ENCODE measurements around the gene PTPRM. TPM values are rescaled to one million over a fixed set of nuclear protein-coding genes. Genes with fewer than 3 reads are reported as not detected.

Gene PTPRM
- total and polyA plus RNA-seq, 4 donors, result 118 to 160 (median 122) TPM

DNA sequence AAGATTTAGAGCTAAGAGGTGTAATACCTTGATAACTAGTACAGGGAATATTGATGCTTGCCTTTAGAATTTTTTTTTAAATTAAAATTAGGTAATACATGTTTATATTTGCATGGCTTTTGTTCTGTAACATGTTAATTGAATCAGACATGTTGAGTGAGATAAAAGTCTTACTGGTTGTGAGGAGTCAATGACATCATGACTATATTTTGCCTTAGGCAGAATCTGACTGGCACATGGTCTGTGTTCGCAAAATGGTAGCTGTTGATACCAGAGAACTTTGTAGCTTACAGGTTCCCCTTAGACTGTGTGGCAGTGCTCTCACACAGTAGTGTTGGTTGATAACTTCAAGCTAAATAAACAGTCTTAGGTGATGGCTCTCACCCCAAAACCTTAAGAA lies 199.7 kb downstream of the PTPRM start:
- Histone ChIP-seq H3K4me3 (ENCODE audit: low read depth, low read length) (no peak overlapping the region), H3K36me3 (ENCODE audit: control insufficient read depth, insufficient read depth, low read length) (no peaks in the 10 kb centered on the region), H3K27ac (ENCODE audit: low read depth, low read length) (no peak overlapping the region), H3K9me3 (ENCODE audit: control insufficient read depth, insufficient read depth, low read length) (no peaks in the 10 kb centered on the region), H3K4me1 (ENCODE audit: control insufficient read depth, insufficient read depth, low read length) (peaks cover 5% of the 10 kb centered on the region), H3K27me3 (ENCODE audit: control insufficient read depth, insufficient read depth, low read length) (no peaks in the 10 kb centered on the region)
- no peak for DNase-seq (ENCODE audit: low read depth in 4 of 6, low spot score in 6 of 6)
- 100% methylated on average over 1 of the region's 1 CpG for WGBS (ENCODE audit: insufficient coverage)

DNA sequence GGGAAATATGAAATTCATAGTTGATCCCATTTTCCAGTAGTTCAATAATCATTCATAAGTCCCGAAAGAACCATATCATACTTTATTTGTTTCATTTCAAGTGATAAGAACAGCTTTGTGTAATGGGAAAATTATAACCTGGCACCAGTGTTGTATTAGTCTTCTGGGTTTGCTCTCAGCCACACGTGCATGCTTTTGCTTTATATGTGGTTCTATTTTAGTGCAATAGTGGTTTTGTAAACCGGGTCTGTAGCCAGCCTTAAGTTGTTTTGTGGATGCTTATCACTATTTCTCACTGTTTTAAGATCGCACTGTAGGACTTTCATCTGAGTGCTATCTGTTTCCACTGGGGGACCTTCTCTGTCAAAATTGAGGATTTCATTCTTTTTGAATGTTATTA lies 203.8 kb downstream of the PTPRM start:
- H3K9me3 ChIP-seq (ENCODE audit: control insufficient read depth, insufficient read depth, low read length), result no peaks in the 10 kb centered on the region
- no peak overlapping the region for H3K4me3 ChIP-seq (ENCODE audit: low read depth, low read length)
- H3K36me3 ChIP-seq (ENCODE audit: control insufficient read depth, insufficient read depth, low read length), result no peaks in the 10 kb centered on the region
- H3K27ac ChIP-seq (ENCODE audit: low read depth, low read length), result no peak overlapping the region
- peaks cover 5% of the 10 kb centered on the region for H3K4me1 ChIP-seq (ENCODE audit: control insufficient read depth, insufficient read depth, low read length)
- no peaks in the 10 kb centered on the region for H3K27me3 ChIP-seq (ENCODE audit: control insufficient read depth, insufficient read depth, low read length)
- 45% methylated on average over 2 of the region's 4 CpGs for WGBS (ENCODE audit: insufficient coverage)
- DNase-seq (ENCODE audit: low read depth in 4 of 6, low spot score in 6 of 6), result peak in 1 of 6 donors; percentile 90

- no peak overlapping the region for H3K27ac ChIP-seq (ENCODE audit: low read depth, low read length)
- H3K4me1 ChIP-seq (ENCODE audit: control insufficient read depth, insufficient read depth, low read length), result no peaks in the 10 kb centered on the region
- H3K9me3 ChIP-seq (ENCODE audit: control insufficient read depth, insufficient read depth, low read length), result no peaks in the 10 kb centered on the region
- H3K4me3 ChIP-seq (ENCODE audit: low read depth, low read length), result no peak overlapping the region
- DNase-seq (ENCODE audit: low read depth in 4 of 6, low spot score in 6 of 6), result peak in 1 of 6 donors; percentile 29
- no peaks in the 10 kb centered on the region for H3K27me3 ChIP-seq (ENCODE audit: control insufficient read depth, insufficient read depth, low read length)
- H3K36me3 ChIP-seq (ENCODE audit: control insufficient read depth, insufficient read depth, low read length), result no peaks in the 10 kb centered on the region
Observed at GRCh38 chr18:7772510-7772888, 205.4 kb downstream of the PTPRM start.

DNA sequence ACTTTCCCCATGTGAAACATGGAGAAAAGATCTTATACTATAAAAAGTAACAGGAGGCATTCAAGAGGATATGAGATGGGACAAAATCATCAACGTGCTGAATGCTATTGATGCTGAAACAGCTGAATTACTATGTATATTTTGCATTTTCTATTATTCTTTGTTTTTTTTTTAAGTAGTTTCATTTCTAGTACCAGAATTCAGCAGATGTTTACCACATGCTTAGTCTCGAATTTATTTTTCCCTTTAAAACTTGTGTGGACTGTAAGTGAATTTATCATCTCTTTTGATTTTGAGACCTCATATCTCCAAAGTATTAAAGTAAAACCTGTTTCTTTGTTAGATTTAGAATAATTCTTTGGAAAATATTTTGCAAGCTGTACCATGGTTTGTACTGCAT lies 205.8 kb downstream of the PTPRM start:
- Histone ChIP-seq H3K27me3 (ENCODE audit: control insufficient read depth, insufficient read depth, low read length) (no peaks in the 10 kb centered on the region), H3K4me1 (ENCODE audit: control insufficient read depth, insufficient read depth, low read length) (no peaks in the 10 kb centered on the region), H3K36me3 (ENCODE audit: control insufficient read depth, insufficient read depth, low read length) (no peaks in the 10 kb centered on the region), H3K27ac (ENCODE audit: low read depth, low read length) (no peak overlapping the region), H3K4me3 (ENCODE audit: low read depth, low read length) (no peak overlapping the region), H3K9me3 (ENCODE audit: control insufficient read depth, insufficient read depth, low read length) (no peaks in the 10 kb centered on the region)
- WGBS (ENCODE audit: insufficient coverage), result no CpG with 5 or more reads among the region's 2 CpGs
- DNase-seq (ENCODE audit: low read depth in 4 of 6, low spot score in 6 of 6), result no peak

- Histone ChIP-seq H3K27me3 (ENCODE audit: control insufficient read depth, insufficient read depth, low read length) (no peaks in the 10 kb centered on the region), H3K4me1 (ENCODE audit: control insufficient read depth, insufficient read depth, low read length) (no peaks in the 10 kb centered on the region), H3K4me3 (ENCODE audit: low read depth, low read length) (no peak overlapping the region), H3K27ac (ENCODE audit: low read depth, low read length) (no peak overlapping the region), H3K36me3 (ENCODE audit: control insufficient read depth, insufficient read depth, low read length) (no peaks in the 10 kb centered on the region), H3K9me3 (ENCODE audit: control insufficient read depth, insufficient read depth, low read length) (no peaks in the 10 kb centered on the region)
- 57% methylated on average over 1 of the region's 4 CpGs for WGBS (ENCODE audit: insufficient coverage)
- DNase-seq (ENCODE audit: low read depth in 4 of 6, low spot score in 6 of 6), result no peak
Observed at GRCh38 chr18:7775128-7775527, 208.0 kb downstream of the PTPRM start.

DNA sequence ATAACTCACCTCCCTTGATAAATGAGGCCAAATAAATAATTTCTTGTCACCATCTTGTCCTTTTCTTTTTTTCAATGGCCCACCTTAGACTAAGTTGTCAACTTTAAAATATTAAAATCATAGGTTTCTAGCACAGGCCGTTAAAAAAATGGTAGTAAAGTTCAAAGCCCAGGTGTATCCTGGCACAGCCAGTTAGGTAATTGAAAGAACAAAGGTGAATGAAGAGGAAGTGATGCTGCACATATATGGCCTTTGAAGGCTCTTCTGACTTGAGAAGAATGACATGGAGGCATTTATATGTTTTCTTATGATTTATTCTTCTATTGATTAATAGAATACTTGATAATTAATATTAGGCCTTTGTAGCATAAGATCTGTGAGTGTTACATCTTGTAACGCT lies 208.7 kb downstream of the PTPRM start:
- H3K9me3 ChIP-seq (ENCODE audit: control insufficient read depth, insufficient read depth, low read length), result no peaks in the 10 kb centered on the region
- WGBS (ENCODE audit: insufficient coverage), result no CpG with 5 or more reads among the region's 2 CpGs
- no peaks in the 10 kb centered on the region for H3K4me1 ChIP-seq (ENCODE audit: control insufficient read depth, insufficient read depth, low read length)
- H3K27me3 ChIP-seq (ENCODE audit: control insufficient read depth, insufficient read depth, low read length), result no peaks in the 10 kb centered on the region
- H3K36me3 ChIP-seq (ENCODE audit: control insufficient read depth, insufficient read depth, low read length), result no peaks in the 10 kb centered on the region
- no peak overlapping the region for H3K4me3 ChIP-seq (ENCODE audit: low read depth, low read length)
- DNase-seq (ENCODE audit: low read depth in 4 of 6, low spot score in 6 of 6), result no peak
- no peak overlapping the region for H3K27ac ChIP-seq (ENCODE audit: low read depth, low read length)

- Histone ChIP-seq H3K4me3 (ENCODE audit: low read depth, low read length) (no peak overlapping the region), H3K27me3 (ENCODE audit: control insufficient read depth, insufficient read depth, low read length) (no peaks in the 10 kb centered on the region), H3K9me3 (ENCODE audit: control insufficient read depth, insufficient read depth, low read length) (no peaks in the 10 kb centered on the region), H3K36me3 (ENCODE audit: control insufficient read depth, insufficient read depth, low read length) (no peaks in the 10 kb centered on the region), H3K4me1 (ENCODE audit: control insufficient read depth, insufficient read depth, low read length) (no peaks in the 10 kb centered on the region), H3K27ac (ENCODE audit: low read depth, low read length) (no peak overlapping the region)
- WGBS (ENCODE audit: insufficient coverage), result 90% methylated on average over 2 of the region's 7 CpGs
- no peak for DNase-seq (ENCODE audit: low read depth in 4 of 6, low spot score in 6 of 6)
Observed at GRCh38 chr18:7778181-7778580, 211.1 kb downstream of the PTPRM start.

DNA sequence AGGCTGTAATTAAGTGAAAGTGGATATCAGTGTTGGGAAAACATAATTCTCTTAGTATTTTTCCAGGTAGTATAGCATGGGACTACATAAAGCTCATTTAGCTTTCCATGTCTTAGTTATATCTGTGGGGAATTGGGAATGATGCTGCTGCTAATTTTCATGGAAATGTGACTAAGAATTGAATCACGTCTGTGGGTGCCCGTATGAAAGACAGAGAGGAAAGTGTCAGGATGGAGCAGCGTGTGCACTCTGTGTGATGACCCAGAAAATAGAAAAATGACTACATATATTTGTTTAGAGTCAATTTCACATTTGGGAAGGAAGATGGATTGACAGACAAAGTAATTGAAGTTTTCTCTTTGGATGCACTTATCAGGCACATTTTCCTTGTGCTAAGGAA lies 212.1 kb downstream of the PTPRM start:
- WGBS (ENCODE audit: insufficient coverage), result no CpG with 5 or more reads among the region's 3 CpGs
- no peak for DNase-seq (ENCODE audit: low read depth in 4 of 6, low spot score in 6 of 6)

GRCh38 chr18:7784171-7784570 lies 217.1 kb downstream of the PTPRM start:
- 100% methylated on average over 3 of the region's 4 CpGs for WGBS (ENCODE audit: insufficient coverage)
- no peaks in the 10 kb centered on the region for H3K36me3 ChIP-seq (ENCODE audit: control insufficient read depth, insufficient read depth, low read length)
- H3K9me3 ChIP-seq (ENCODE audit: control insufficient read depth, insufficient read depth, low read length), result no peaks in the 10 kb centered on the region
- no peaks in the 10 kb centered on the region for H3K4me1 ChIP-seq (ENCODE audit: control insufficient read depth, insufficient read depth, low read length)
- H3K4me3 ChIP-seq (ENCODE audit: low read depth, low read length), result no peak overlapping the region
- H3K27me3 ChIP-seq (ENCODE audit: control insufficient read depth, insufficient read depth, low read length), result no peaks in the 10 kb centered on the region
- no peak for DNase-seq (ENCODE audit: low read depth in 4 of 6, low spot score in 6 of 6)
- no peak overlapping the region for H3K27ac ChIP-seq (ENCODE audit: low read depth, low read length)

More for the DNA sequence above, 212.1 kb downstream of the PTPRM start:
- H3K9me3 ChIP-seq (ENCODE audit: control insufficient read depth, insufficient read depth, low read length), result no peaks in the 10 kb centered on the region
- no peak overlapping the region for H3K4me3 ChIP-seq (ENCODE audit: low read depth, low read length)
- no peaks in the 10 kb centered on the region for H3K27me3 ChIP-seq (ENCODE audit: control insufficient read depth, insufficient read depth, low read length)
- H3K36me3 ChIP-seq (ENCODE audit: control insufficient read depth, insufficient read depth, low read length), result no peaks in the 10 kb centered on the region
- no peaks in the 10 kb centered on the region for H3K4me1 ChIP-seq (ENCODE audit: control insufficient read depth, insufficient read depth, low read length)
- no peak overlapping the region for H3K27ac ChIP-seq (ENCODE audit: low read depth, low read length)

- no peaks in the 10 kb centered on the region for H3K27me3 ChIP-seq (ENCODE audit: control insufficient read depth, insufficient read depth, low read length)
- no peaks in the 10 kb centered on the region for H3K4me1 ChIP-seq (ENCODE audit: control insufficient read depth, insufficient read depth, low read length)
- H3K27ac ChIP-seq (ENCODE audit: low read depth, low read length), result no peak overlapping the region
- no peak for DNase-seq (ENCODE audit: low read depth in 4 of 6, low spot score in 6 of 6)
- no peaks in the 10 kb centered on the region for H3K36me3 ChIP-seq (ENCODE audit: control insufficient read depth, insufficient read depth, low read length)
- 100% methylated on average over 1 of the region's 1 CpG for WGBS (ENCODE audit: insufficient coverage)
- H3K4me3 ChIP-seq (ENCODE audit: low read depth, low read length), result no peak overlapping the region
- no peaks in the 10 kb centered on the region for H3K9me3 ChIP-seq (ENCODE audit: control insufficient read depth, insufficient read depth, low read length)
Observed at GRCh38 chr18:7786569-7786968, 219.5 kb downstream of the PTPRM start.

All from spinal cord (tissue), 10 donors.